B cell (primary cell): ENCODE results near the gene MOCS2.

Experiments used
- EZH2 ChIP-seq: IDR thresholded peaks from 2 replicates; pipeline ENCODE4 v1.6.1; 2012; ENCODE audit warnings: borderline replicate concordance, low read depth, mild to moderate bottlenecking, moderate library complexity, low read length; ENCODE audit not compliant: insufficient read depth, poor library complexity, severe bottlenecking
- TF ChIP-seq, protein P1 (sequence below): fragments of 200-600 bp; IDR thresholded peaks from one replicate; pipeline ENCODE4 v1.8.0; 2022; ENCODE audit warnings: antibody characterized with exemption, mild to moderate bottlenecking

DNA sequence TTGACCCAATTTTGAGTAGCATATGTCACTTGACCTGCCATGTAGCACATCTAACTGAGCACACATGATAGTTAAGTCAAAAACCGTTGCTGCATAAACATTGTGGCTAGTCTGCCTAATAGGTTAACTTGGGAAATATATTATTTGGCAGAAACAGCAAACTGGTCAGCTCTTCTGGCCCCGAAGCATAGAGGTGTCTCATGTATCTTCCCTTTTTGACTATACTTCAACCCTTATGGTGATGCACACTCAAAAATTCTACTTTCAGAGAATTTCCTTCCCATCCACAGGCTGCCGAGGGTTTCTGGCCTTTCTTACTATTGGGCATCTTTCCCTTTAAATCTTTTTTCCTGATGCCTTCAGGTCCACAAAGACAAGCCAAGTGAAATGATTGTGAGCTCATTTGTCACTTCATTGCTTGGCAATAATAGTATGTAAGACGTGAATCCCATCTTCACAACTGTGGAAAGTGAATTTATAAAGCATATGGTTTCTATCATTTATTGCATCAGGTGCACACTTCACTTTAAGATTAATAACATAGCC lies 41.2 kb downstream of the MOCS2 start:
- no peak for TF ChIP-seq EZH2
- TF ChIP-seq, protein P1, sequence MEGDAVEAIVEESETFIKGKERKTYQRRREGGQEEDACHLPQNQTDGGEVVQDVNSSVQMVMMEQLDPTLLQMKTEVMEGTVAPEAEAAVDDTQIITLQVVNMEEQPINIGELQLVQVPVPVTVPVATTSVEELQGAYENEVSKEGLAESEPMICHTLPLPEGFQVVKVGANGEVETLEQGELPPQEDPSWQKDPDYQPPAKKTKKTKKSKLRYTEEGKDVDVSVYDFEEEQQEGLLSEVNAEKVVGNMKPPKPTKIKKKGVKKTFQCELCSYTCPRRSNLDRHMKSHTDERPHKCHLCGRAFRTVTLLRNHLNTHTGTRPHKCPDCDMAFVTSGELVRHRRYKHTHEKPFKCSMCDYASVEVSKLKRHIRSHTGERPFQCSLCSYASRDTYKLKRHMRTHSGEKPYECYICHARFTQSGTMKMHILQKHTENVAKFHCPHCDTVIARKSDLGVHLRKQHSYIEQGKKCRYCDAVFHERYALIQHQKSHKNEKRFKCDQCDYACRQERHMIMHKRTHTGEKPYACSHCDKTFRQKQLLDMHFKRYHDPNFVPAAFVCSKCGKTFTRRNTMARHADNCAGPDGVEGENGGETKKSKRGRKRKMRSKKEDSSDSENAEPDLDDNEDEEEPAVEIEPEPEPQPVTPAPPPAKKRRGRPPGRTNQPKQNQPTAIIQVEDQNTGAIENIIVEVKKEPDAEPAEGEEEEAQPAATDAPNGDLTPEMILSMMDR: no peak
